Small intestine (tissue), 7 donors: ENCODE measurements around the gene SLC4A2. TPM values are rescaled to one million over a fixed set of nuclear protein-coding genes. Genes with fewer than 3 reads are reported as not detected.
"Not testable (repeated sequence)": the region's sequence is repeated elsewhere in the genome, so short reads cannot be mapped to it uniquely, and the experiment has no call there.

Experiments used
- DNase-seq, 2 donors: peaks; one replicate each; pipeline versions ENCODE4 v3.0.0 to v3.0.0-alpha.2; 2013
- FAIRE-seq: peaks from 2 replicates; lab custom pipeline; 2012; peaks lifted over from hg19 to GRCh38; lab: Jason Lieb, UNC
- H3K27ac ChIP-seq, 3 donors: one replicate each; pipeline ENCODE4 v1.5.1; 2013; ENCODE audit warnings: low read length in 2 of 3, mild to moderate bottlenecking in 2 of 3, control low read depth in 1 of 3, inconsistent platforms in 1 of 3, low read depth in 1 of 3, moderate library complexity in 1 of 3
- H3K27me3 ChIP-seq, 3 donors: one replicate each; pipeline ENCODE4 v1.6.1; 2013; ENCODE audit warnings: low read length in 3 of 3, inconsistent platforms in 1 of 3; ENCODE audit not compliant: control insufficient read depth in 3 of 3, insufficient read depth in 3 of 3
- H3K36me3 ChIP-seq, 3 donors: one replicate each; pipeline ENCODE4 v1.6.1; 2013; ENCODE audit warnings: low read length in 3 of 3, inconsistent platforms in 1 of 3, low read depth in 1 of 3, mild to moderate bottlenecking in 1 of 3, moderate library complexity in 1 of 3; ENCODE audit not compliant: control insufficient read depth in 3 of 3, insufficient read depth in 2 of 3
- H3K4me1 ChIP-seq, 3 donors: one replicate each; pipeline ENCODE4 v1.6.1; 2013; ENCODE audit warnings: low read length in 2 of 3, inconsistent platforms in 1 of 3, low read depth in 1 of 3, mild to moderate bottlenecking in 1 of 3, moderate library complexity in 1 of 3; ENCODE audit not compliant: control insufficient read depth in 3 of 3, insufficient read depth in 2 of 3
- H3K4me3 ChIP-seq, 3 donors: one replicate each; pipeline ENCODE4 v1.5.1; 2013; ENCODE audit warnings: low read length in 3 of 3, control low read depth in 1 of 3, inconsistent platforms in 1 of 3, low read depth in 1 of 3, mild to moderate bottlenecking in 1 of 3, moderate library complexity in 1 of 3
- H3K9me3 ChIP-seq, 2 donors: one replicate each; pipeline ENCODE4 v1.6.1; 2013; ENCODE audit warnings: low read depth in 1 of 2, low read length in 1 of 2; ENCODE audit not compliant: control insufficient read depth in 2 of 2, insufficient read depth in 1 of 2
- WGBS, 3 donors: extraction: QIAGEN DNeasy Blood & Tissue Kit; methylation state at CpG; one replicate each; pipeline ENCODE4 v1.1.7; 2013; 5-methylcytosine and 5-hydroxymethylcytosine counted together
- polyA plus RNA-seq, 4 donors: library from polyadenylated mRNA; stranded (reverse) in 3 of 4; unstranded in 1 of 4; fragments of 200-250 nt in 3 of 4; fragments of 120-200 nt in 1 of 4; gene quantifications; one replicate each; pipeline versions ENCODE4 v1.2.1 to v1.2.3, GENCODE V29; 2013
- donor health status: healthy with polysubstance abuse.
- donor health status: control.
- donor health status: control.
- donor health status: Bipolar disorder and iron deficiency.
- donor health status: healthy.

Gene SLC4A2
- polyA plus RNA-seq, 4 donors: 91.5 to 132 (median 103) TPM

GRCh38 chr7:151026771-151027727 is 32.3 kb upstream of the SLC4A2 start:
- not testable (repeated sequence) for H3K27me3 ChIP-seq, H3K36me3 ChIP-seq, H3K4me3 ChIP-seq, H3K9me3 ChIP-seq, FAIRE-seq
- 25 to 38% (median 36%) methylated on average over 19 of the region's 19 CpGs for WGBS, 3 donors
- Histone ChIP-seq H3K27ac (peak overlapping the region in 2 of 3 donors; percentile 82 to 88), H3K4me1 (peaks cover 0 to 16% (median 0%) of the 10 kb centered on the region in 3 donors)
- DNase-seq: peak; percentile 53 to 56

- Histone ChIP-seq H3K36me3 (peaks cover 0 to 12% (median 0%) of the 10 kb centered on the region in 3 donors), H3K4me1 (peaks cover 0 to 16% (median 0%) of the 10 kb centered on the region in 3 donors), H3K4me3 (peak overlapping the region; percentile 17 to 77 (median 67)), H3K27ac (peak overlapping the region; percentile 5 to 88 (median 82))
- not testable (repeated sequence) for DNase-seq, H3K27me3 ChIP-seq, FAIRE-seq, H3K9me3 ChIP-seq
- 3 to 8% (median 6%) methylated on average over 16 of the region's 16 CpGs for WGBS, 3 donors
Observed at GRCh38 chr7:151027728-151028130, 31.7 kb upstream of the SLC4A2 start.

- no peak for FAIRE-seq
- 1% methylated on average over 53 of the region's 53 CpGs for WGBS, 3 donors
- H3K27ac ChIP-seq: peak within 1 kb of the TSS; percentile 70 to 88 (median 87)
Observed at GRCh38 chr7:151028131-151028947, 31.1 kb upstream of the SLC4A2 start, which contains the start of gene ABCB8. Gene ABCB8 (plus strand): TSS chr7:151028450. CDS start chr7:151028516, 66 bp downstream.

GRCh38 chr7:151028948-151029501 is 30.4 kb upstream of the SLC4A2 start:
- FAIRE-seq (no peak), DNase-seq (no peak)
- peaks cover 0 to 16% (median 0%) of the 10 kb centered on the region in 3 donors for H3K4me1 ChIP-seq
- H3K27me3 ChIP-seq: no peaks in the 10 kb centered on the region
- peak overlapping the region; percentile 33 to 77 (median 67) for H3K4me3 ChIP-seq
- no peaks in the 10 kb centered on the region for H3K9me3 ChIP-seq
- H3K36me3 ChIP-seq: peaks cover 0 to 24% (median 0%) of the 10 kb centered on the region in 3 donors
- WGBS, 3 donors: 35 to 56% (median 54%) methylated on average over 17 of the region's 17 CpGs
- H3K27ac ChIP-seq: peak overlapping the region; percentile 33 to 87 (median 70)

More at GRCh38 chr7:151028131-151028947, 31.1 kb upstream of the SLC4A2 start, which contains the start of gene ABCB8:
- H3K4me1 ChIP-seq: peaks cover 0 to 16% (median 0%) of the 10 kb centered on the region in 3 donors
- H3K36me3 ChIP-seq: peaks cover 0 to 18% (median 0%) of the 10 kb centered on the region in 3 donors
- H3K9me3 ChIP-seq: no peaks in the 10 kb centered on the region
- peak within 1 kb of the TSS; percentile 33 to 77 (median 67) for H3K4me3 ChIP-seq
- H3K27me3 ChIP-seq: no peaks in the 10 kb centered on the region
- DNase-seq: peak; percentile 99 to 100

GRCh38 chr7:151031011-151031410 is 28.4 kb upstream of the SLC4A2 start:
- WGBS, 3 donors: 93 to 96% (median 94%) methylated on average over 4 of the region's 4 CpGs
- Histone ChIP-seq H3K9me3 (no peaks in the 10 kb centered on the region), H3K27me3 (no peaks in the 10 kb centered on the region), H3K27ac (no peak overlapping the region), H3K4me3 (no peak overlapping the region), H3K36me3 (peaks cover 0 to 44% (median 9%) of the 10 kb centered on the region in 3 donors), H3K4me1 (peaks cover 0 to 16% (median 0%) of the 10 kb centered on the region in 3 donors)
- DNase-seq: no peak
- no peak for FAIRE-seq

GRCh38 chr7:151032936-151033863 is 26.2 kb upstream of the SLC4A2 start:
- FAIRE-seq (no peak), DNase-seq (no peak)
- peaks cover 4 to 63% (median 15%) of the 10 kb centered on the region in 3 donors for H3K36me3 ChIP-seq
- peaks cover 0 to 6% (median 0%) of the 10 kb centered on the region in 3 donors for H3K4me1 ChIP-seq
- H3K27ac ChIP-seq: no peak overlapping the region
- no peak overlapping the region for H3K4me3 ChIP-seq
- WGBS, 3 donors: 87 to 88% (median 88%) methylated on average over 17 of the region's 17 CpGs
- H3K27me3 ChIP-seq: no peaks in the 10 kb centered on the region
- no peaks in the 10 kb centered on the region for H3K9me3 ChIP-seq

- DNase-seq (no peak), FAIRE-seq (no peak)
- H3K4me1 ChIP-seq: peaks cover 0 to 10% (median 5%) of the 10 kb centered on the region in 3 donors
- no peaks in the 10 kb centered on the region for H3K27me3 ChIP-seq
- H3K4me3 ChIP-seq: no peak overlapping the region
- 75 to 95% (median 91%) methylated on average over 5 of the region's 5 CpGs for WGBS, 3 donors
- no peak overlapping the region for H3K27ac ChIP-seq
- no peaks in the 10 kb centered on the region for H3K9me3 ChIP-seq
- H3K36me3 ChIP-seq: peaks cover 4 to 69% (median 15%) of the 10 kb centered on the region in 3 donors
Observed at GRCh38 chr7:151033864-151034249, 25.5 kb upstream of the SLC4A2 start.
